OCI-LY3 (cell line): ENCODE measurements around the gene SUPT3H.

Experiments used
- H2AFZ ChIP-seq: fragments of 200-600, 300-600 bp; shearing (Covaris generic); 2 replicates; pipeline ENCODE4 v1.6.0; 2014; ENCODE audit warnings: antibody characterized with exemption, low read depth, low read length
- H3K27ac ChIP-seq: fragments of 200-600, 300-600 bp; sonication (generic); 2 replicates; pipeline ENCODE4 v1.5.1; 2014; ENCODE audit warnings: mild to moderate bottlenecking, low read length, moderate library complexity, mixed read lengths
- H3K27me3 ChIP-seq: fragments of 200-600, 300-600 bp; sonication (generic); 2 replicates; pipeline ENCODE4 v1.6.1; 2014; ENCODE audit warnings: low read depth, low read length, mixed read lengths
- H3K36me3 ChIP-seq: fragments of 200-600, 300-600 bp; sonication (generic); replicated peaks from 2 replicates; pipeline ENCODE3; 2014; ENCODE audit warnings: low read depth, low read length, mixed read lengths
- H3K4me1 ChIP-seq: fragments of 300-600, 200-600 bp; sonication (generic); 2 replicates; pipeline ENCODE4 v1.6.1; 2014; ENCODE audit warnings: low read length, mixed read lengths
- H3K4me2 ChIP-seq: fragments of 200-600, 300-600 bp; sonication (generic); 2 replicates; pipeline ENCODE4 v1.6.1; 2014; ENCODE audit warnings: low read length, mixed read lengths
- H3K4me3 ChIP-seq: fragments of 300-600, 200-600 bp; sonication (generic); 2 replicates; pipeline ENCODE4 v1.5.1; 2014; ENCODE audit warnings: antibody characterized with exemption, mild to moderate bottlenecking, low read length, moderate library complexity
- H3K79me2 ChIP-seq: fragments of 300-600, 200-600 bp; shearing (Covaris generic); 2 replicates; pipeline ENCODE4 v1.6.1; 2014; ENCODE audit warnings: mild to moderate bottlenecking, low read length, mixed read lengths
- H3K9ac ChIP-seq: fragments of 300-600, 200-600 bp; shearing (Covaris generic); 2 replicates; pipeline ENCODE4 v1.6.0; 2014; ENCODE audit warnings: mild to moderate bottlenecking, low read length, moderate library complexity
- H3K9me3 ChIP-seq: fragments of 200-600, 300-600 bp; shearing (Covaris generic); 2 replicates; pipeline ENCODE4 v1.6.1; 2014; ENCODE audit warnings: low read length, mixed read lengths; ENCODE audit not compliant: insufficient read depth
- H4K20me1 ChIP-seq: fragments of 200-600, 300-600 bp; sonication (generic); 2 replicates; pipeline ENCODE4 v1.6.1; 2016; ENCODE audit warnings: low read length, mixed read lengths; ENCODE audit not compliant: insufficient read depth
- CTCF ChIP-seq: fragments of 200-600, 300-600 bp; sonication (generic); IDR thresholded peaks from 2 replicates; pipeline ENCODE4 v1.5.1; 2014; ENCODE audit warnings: antibody characterized with exemption, low read length, low read depth
- EZH2phosphoT487 ChIP-seq: fragments of 200-600 bp; shearing (Covaris generic); IDR thresholded peaks from 2 replicates; pipeline ENCODE4 v1.6.1; 2018; ENCODE audit warnings: antibody characterized with exemption, mixed run types, low read depth

SUPT3H gene

GRCh38 chr6:45417436-45417835 lies 39.7 kb upstream of the SUPT3H start:
- no peak overlapping the region for H3K4me2 ChIP-seq
- TF ChIP-seq EZH2phosphoT487, result no peak
- no peak for TF ChIP-seq CTCF

GRCh38 chr6:45416700-45417099 lies 39.0 kb upstream of the SUPT3H start:
- peaks cover 36% of the 10 kb centered on the region for H3K4me1 ChIP-seq
- no peaks in the 10 kb centered on the region for H3K9me3 ChIP-seq
- H3K27ac ChIP-seq, result no peak overlapping the region
- H3K79me2 ChIP-seq, result no peaks in the 10 kb centered on the region
- no peak for TF ChIP-seq EZH2phosphoT487
- TF ChIP-seq CTCF, result no peak
- H2AFZ ChIP-seq, result no peak overlapping the region
- no peak overlapping the region for H3K9ac ChIP-seq
- peaks cover 69% of the 10 kb centered on the region for H3K27me3 ChIP-seq
- H3K4me3 ChIP-seq, result no peak overlapping the region
- no peaks in the 10 kb centered on the region for H3K36me3 ChIP-seq
- peak overlapping the region; percentile 53; the same call in 1 of the 2 replicates for H3K4me2 ChIP-seq
- H4K20me1 ChIP-seq, result no peaks in the 10 kb centered on the region; the same call in 1 of the 2 replicates

More at GRCh38 chr6:45417436-45417835, 39.7 kb upstream of the SUPT3H start:
- H3K36me3 ChIP-seq, result no peaks in the 10 kb centered on the region
- no peaks in the 10 kb centered on the region for H3K9me3 ChIP-seq
- no peaks in the 10 kb centered on the region; the same call in 1 of the 2 replicates for H4K20me1 ChIP-seq
- peaks cover 36% of the 10 kb centered on the region for H3K4me1 ChIP-seq
- peaks cover 69% of the 10 kb centered on the region for H3K27me3 ChIP-seq
- no peak overlapping the region for H3K4me3 ChIP-seq
- H3K79me2 ChIP-seq, result no peaks in the 10 kb centered on the region
- H2AFZ ChIP-seq, result no peak overlapping the region
- H3K27ac ChIP-seq, result no peak overlapping the region
- no peak overlapping the region for H3K9ac ChIP-seq

GRCh38 chr6:45415788-45416518 lies 38.2 kb upstream of the SUPT3H start:
- H3K27ac ChIP-seq, result no peak overlapping the region
- peak overlapping the region; percentile 53 for H3K4me2 ChIP-seq
- H3K9me3 ChIP-seq, result no peaks in the 10 kb centered on the region
- H3K27me3 ChIP-seq, result peaks cover 62% of the 10 kb centered on the region
- no peaks in the 10 kb centered on the region for H3K79me2 ChIP-seq
- no peak overlapping the region for H2AFZ ChIP-seq
- peaks cover 31% of the 10 kb centered on the region for H3K4me1 ChIP-seq
- peak overlapping the region; percentile 33 for H3K4me3 ChIP-seq
- no peaks in the 10 kb centered on the region for H3K36me3 ChIP-seq
- TF ChIP-seq CTCF (no peak), EZH2phosphoT487 (no peak)
- H4K20me1 ChIP-seq, result no peaks in the 10 kb centered on the region; the same call in 1 of the 2 replicates
- H3K9ac ChIP-seq, result no peak overlapping the region

GRCh38 chr6:45415315-45415714 lies 37.6 kb upstream of the SUPT3H start:
- no peaks in the 10 kb centered on the region for H4K20me1 ChIP-seq
- H3K79me2 ChIP-seq, result no peaks in the 10 kb centered on the region
- H2AFZ ChIP-seq, result no peak overlapping the region
- H3K4me1 ChIP-seq, result peaks cover 31% of the 10 kb centered on the region
- H3K9me3 ChIP-seq, result no peaks in the 10 kb centered on the region
- peaks cover 62% of the 10 kb centered on the region for H3K27me3 ChIP-seq
- no peak overlapping the region for H3K27ac ChIP-seq
- H3K36me3 ChIP-seq, result no peaks in the 10 kb centered on the region
- TF ChIP-seq EZH2phosphoT487 (no peak), CTCF (no peak)
- peak overlapping the region; percentile 53 for H3K4me2 ChIP-seq
- peak overlapping the region; percentile 33 for H3K4me3 ChIP-seq
- H3K9ac ChIP-seq, result no peak overlapping the region
